GM19239 (cell line): ENCODE measurements around the gene KIF5C.
"Not testable (repeated sequence)": the region's sequence is repeated elsewhere in the genome, so short reads cannot be mapped to it uniquely, and the experiment has no call there.

ENCODE experiments used
- DNase-seq: peaks from one replicate; pipeline ENCODE4 v3.0.0; 2011; ENCODE audit warnings: low spot score; ENCODE audit not compliant: insufficient read length
- FAIRE-seq: peaks from 2 replicates; lab custom pipeline; 2011; peaks lifted over from hg19 to GRCh38; lab: Jason Lieb, UNC

KIF5C gene

GRCh38 chr2:148874868-148875341 is at the start of gene KIF5C:
Gene KIF5C, plus strand, starts transcription at chr2:148875227. Its CDS starts 391 bp downstream, at chr2:148875618.
- FAIRE-seq: peak; percentile 72

GRCh38 chr2:148826791-148827190 is 48.2 kb upstream of the KIF5C start:
- no peak for DNase-seq
- FAIRE-seq: no peak

More at GRCh38 chr2:148874868-148875341, at the start of gene KIF5C:
- DNase-seq: peak; percentile 87

GRCh38 chr2:148828941-148829340 is 46.1 kb upstream of the KIF5C start:
- FAIRE-seq (no peak), DNase-seq (no peak)

DNA sequence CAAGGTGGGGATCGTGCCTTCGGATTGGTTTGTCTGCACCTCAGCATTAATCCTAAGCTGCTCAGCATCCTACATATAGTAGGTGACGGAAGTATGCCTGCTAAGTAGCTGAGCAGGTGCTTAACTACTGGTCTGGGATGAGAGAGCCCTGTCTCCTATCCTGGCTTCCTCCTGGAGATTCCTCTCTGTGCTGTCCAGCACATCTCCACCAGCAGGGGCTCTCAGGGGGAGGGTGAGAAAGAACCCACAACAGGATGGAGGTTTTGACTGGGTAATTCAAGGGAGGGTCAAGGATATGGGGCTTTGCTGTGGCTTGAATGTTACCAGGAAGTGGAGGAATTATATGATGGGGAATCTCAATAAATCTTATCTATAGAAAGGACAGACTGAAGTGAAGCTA is 45.4 kb upstream of the KIF5C start:
- FAIRE-seq (no peak), DNase-seq (no peak)

- FAIRE-seq: no peak
- no peak for DNase-seq
These were observed 42.4 kb upstream of the KIF5C start for GRCh38 chr2:148832637-148833036.

DNA sequence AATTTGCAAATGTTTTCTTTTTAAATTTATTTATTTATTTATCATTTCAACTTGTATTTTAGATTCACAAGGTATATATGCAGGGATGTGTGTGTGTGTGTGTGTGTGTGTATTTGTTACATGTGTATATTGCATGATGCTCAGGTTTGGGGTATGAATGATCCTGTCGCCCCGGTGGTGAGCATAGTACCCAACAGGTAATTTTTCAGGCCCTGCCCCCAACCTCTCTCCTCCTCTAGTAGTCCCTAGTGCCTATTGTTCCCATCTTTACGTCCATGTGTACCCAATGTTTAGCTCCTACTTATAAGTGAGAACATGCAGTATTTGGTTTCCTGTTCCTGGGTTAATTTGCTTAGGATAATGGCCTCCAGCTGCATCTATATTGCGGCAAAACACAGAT is 33.0 kb upstream of the KIF5C start:
- FAIRE-seq (no peak), DNase-seq (no peak)

DNA sequence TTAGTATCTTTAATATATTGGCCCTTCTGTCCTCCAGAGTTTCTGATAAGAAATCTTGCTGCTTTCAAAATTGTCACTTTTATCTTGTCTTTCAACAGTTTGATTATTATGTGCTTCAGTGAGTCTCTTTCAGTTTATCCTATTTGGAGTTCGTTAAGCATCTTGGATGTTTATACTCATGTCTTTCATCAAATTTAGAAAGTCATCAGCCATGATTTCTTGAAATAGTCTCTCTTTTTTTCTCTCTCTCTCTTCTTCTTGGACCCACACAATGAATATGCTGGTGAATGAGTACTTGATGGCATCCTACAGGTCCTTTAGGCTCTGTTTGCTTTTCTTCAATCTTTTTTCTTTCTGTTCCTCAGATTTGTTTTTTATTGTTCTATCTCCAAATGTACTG is 26.9 kb upstream of the KIF5C start:
- FAIRE-seq: no peak
- no peak for DNase-seq

DNA sequence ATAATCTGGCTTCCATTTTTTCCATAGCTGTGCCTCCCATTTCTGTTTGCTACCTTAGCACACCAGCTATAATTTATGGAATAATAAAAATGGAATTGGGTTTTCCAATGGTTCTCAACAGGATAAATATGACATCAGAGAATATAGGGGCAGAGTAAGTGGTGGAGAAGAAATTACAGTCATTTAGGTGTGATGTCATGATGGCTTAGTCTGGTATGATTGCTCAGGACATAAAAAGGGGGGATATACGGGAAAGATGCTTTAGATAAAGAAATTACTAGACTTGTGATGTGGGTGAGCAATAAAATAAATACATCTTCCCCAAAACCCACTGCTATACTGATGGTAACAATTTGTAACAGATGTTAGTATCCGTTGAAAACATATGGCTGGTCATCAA is 21.6 kb upstream of the KIF5C start:
- DNase-seq (no peak), FAIRE-seq (no peak)

GRCh38 chr2:148860037-148860436 is 15.0 kb upstream of the KIF5C start:
- DNase-seq (no peak), FAIRE-seq (no peak)

- FAIRE-seq (no peak), DNase-seq (no peak)
These were observed 13.7 kb upstream of the KIF5C start for GRCh38 chr2:148861367-148861766.

DNA sequence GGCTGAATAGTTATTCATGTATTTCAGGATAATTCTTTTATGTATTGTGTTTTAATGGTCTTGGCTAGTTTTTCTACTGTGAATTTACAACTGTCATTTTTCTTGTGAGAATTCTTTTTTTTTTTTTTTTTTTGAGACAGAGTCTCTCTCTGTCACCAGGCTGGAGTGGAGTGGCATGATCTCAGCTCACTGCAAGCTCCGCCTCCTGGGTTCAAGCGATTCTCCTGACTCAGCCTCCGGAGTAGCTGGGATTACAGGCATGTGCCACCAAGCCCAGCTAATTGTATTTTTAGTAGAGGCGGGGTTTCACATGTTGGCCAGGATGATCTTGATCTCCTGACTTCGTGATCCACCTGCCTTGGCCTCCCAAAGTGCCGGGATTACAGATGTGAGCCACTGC is 12.5 kb upstream of the KIF5C start:
- DNase-seq, FAIRE-seq: not testable (repeated sequence)

GRCh38 chr2:148865512-148865911 is 9.5 kb upstream of the KIF5C start:
- no peak for FAIRE-seq
- no peak for DNase-seq

DNA sequence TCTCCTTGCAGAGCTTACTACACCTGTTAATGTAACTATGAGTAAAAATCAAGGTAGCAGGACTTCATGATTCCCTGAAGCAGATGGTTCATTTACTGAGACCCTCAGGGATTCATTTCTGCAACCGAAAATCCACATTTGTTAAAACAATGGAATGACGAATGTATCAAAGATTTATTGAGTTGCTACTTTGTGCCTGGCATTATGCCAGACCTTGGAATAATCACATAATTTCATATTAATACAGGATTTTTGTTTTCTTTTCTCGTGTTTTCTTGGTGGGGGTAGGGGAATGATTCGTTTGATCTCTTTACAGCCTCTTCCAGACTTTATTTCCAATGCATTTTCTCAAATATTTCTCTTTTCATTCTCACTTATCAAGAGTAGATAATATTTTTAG is 8.9 kb upstream of the KIF5C start:
- no peak for DNase-seq
- no peak for FAIRE-seq

GRCh38 chr2:148867079-148867769 is 7.8 kb upstream of the KIF5C start:
- no peak for DNase-seq
- no peak for FAIRE-seq

- DNase-seq (no peak), FAIRE-seq (no peak)
These were observed 492 bp downstream of the KIF5C start for GRCh38 chr2:148875387-148876051.

DNA sequence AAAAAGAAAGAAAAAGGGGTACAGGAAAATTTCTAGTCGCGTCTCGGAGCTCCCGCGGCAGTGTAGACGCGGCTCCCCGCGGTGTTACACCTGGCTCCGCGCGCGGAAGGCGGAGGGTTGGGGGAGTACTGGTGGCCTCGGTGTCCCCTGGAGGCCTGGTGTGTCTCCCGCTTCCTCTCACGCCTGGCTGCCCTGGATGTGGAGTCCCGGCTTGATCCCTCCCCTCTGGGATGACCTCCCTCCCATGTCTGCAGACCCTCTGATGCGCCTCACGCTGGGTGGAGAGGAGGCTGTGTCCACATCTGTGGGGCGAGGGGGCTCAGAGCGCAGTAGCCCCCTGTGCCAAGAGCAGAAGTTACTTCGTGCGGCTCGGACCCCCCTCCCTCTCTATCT is 1.2 kb downstream of the KIF5C start:
- FAIRE-seq (no peak), DNase-seq (no peak)

DNA sequence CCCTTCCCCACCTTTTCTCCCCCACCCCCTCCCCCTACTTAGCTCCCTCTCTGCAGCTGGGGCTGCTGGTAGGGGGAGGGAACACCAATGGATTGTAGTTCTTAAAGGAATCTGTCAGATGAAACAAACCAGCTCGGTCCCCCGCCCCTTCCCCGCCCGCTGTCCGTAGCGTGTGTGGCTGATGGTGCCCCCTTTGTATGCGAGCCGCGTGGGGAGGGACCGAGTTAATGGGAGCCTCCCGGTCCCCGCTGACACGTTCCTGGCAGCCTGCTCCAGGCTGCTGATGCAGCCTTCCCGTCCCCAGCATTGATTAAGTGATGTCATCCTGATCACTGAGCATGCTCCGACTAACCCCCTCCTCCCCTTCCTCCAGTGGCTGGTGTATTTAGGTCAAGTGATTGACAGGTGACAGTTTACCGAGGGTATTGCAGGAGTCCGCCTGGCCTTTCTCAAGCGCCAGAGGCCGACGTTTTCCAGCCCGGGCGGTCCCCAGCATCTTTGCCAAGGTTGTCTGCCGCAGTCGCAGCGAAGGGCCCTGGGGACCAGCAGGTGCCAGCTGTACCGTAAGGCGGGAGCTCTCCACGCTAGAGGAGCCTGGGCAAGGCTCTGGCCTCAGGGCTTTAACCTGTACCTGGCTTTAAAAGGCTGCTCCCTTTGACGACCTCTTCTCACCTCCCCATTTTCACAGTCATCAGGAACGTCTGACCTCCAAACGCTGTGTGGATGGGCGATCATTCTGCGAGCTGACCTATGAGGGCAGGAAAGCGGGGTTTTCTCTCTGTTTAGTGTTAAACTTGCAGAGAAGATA is 1.8 kb downstream of the KIF5C start:
- DNase-seq (no peak), FAIRE-seq (no peak)

GRCh38 chr2:148877403-148877740 is 2.3 kb downstream of the KIF5C start:
- DNase-seq (no peak), FAIRE-seq (no peak)

- DNase-seq (no peak), FAIRE-seq (no peak)
These were observed 5.6 kb downstream of the KIF5C start for GRCh38 chr2:148880636-148881035.

DNA sequence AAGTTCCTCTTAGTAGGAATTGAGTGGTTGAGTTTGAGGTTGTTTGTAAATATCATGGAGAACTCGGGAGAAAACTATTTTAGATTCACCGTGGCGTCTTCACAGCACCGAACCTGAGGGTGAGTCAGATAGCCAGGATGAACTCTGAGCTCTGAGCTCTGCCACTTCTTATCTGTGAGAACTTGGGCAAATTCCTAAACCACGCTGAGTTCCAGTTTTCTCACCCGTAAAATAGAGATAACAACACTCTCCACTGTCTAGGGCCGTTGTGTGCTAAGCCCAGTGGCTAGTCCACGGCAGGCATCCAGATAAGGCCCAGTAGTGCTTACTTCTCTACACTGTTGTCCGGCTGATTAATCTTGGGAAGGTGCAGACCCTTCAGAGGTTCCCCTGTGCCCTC is 7.0 kb downstream of the KIF5C start:
- FAIRE-seq: no peak
- DNase-seq: no peak

DNA sequence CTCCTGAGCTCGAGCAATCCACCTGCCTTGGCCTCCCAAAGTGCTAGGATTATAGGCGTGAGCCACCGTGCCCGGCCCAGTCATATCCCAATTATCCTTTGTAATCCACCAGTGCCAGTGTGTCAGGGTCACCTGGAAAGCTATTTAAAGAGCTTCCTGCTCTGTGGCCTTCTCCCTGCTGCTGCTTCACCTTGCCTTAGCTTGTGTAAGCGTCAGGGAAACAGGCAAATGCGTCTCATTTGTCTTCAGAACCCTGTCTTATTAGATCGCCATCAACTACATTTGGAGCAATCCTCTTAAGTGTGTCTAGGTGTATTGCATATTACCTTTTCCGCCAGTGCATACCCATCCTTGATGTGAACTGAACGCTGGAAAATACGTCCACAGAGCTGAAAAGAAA is 10.2 kb downstream of the KIF5C start:
- FAIRE-seq: no peak
- DNase-seq: no peak
